LNCAP (cell line): ENCODE results near the gene SPSB3.

Experiments
- TF ChIP-seq, protein P1 (sequence below): fragments of 450-650 bp; IDR thresholded peaks from 2 replicates; pipeline ENCODE4 v1.5.1; 2017; ENCODE audit warnings: mild to moderate bottlenecking

Gene SPSB3

DNA sequence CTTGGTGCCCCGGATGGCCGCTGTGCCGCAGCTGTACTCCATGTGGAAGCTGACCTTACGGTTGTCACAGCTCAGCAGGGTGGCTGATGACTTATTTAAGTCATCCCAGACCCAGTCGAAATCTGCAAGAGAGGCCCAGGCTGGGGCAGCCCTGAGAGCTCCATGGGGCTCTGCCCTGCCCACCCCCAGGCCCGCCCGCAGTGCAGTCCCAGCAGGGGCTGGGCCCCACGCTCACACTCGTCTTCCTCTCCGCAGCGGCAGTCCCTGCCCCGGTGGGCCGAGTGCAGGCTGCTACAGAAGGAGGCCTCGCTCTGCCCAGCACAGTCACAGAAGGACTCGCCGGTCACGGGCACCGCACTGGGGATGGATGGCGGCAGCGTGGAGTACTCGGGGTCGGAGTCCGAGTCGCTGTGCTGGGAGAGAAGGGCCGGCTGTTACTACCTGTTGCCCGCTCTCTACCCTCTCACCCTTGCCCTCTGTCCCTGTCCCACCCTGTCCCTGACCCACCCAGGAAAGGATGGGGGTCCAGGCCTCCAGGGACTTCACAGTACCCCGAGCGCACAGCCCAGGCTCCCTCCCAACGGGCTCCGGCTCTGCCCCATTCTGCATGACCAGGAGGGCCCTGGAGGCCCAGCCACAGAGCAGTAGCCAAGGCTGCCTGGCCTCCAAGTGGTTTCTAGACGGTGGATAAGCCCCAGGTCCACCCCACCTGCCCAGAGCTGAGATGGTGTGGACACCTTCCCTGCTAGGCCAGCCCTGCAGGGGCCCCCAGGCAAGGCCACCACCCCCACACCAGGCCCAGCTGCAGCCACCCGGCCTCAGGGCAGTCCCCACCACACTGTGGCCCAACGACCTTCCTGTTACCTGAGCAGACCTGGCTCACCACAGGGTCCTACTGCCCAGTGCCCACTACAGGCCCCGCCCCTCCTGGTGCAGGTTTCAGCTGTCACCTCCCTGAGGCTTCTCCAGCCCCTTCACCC is 3.9 kb downstream of the SPSB3 start:
- TF ChIP-seq, protein P1, sequence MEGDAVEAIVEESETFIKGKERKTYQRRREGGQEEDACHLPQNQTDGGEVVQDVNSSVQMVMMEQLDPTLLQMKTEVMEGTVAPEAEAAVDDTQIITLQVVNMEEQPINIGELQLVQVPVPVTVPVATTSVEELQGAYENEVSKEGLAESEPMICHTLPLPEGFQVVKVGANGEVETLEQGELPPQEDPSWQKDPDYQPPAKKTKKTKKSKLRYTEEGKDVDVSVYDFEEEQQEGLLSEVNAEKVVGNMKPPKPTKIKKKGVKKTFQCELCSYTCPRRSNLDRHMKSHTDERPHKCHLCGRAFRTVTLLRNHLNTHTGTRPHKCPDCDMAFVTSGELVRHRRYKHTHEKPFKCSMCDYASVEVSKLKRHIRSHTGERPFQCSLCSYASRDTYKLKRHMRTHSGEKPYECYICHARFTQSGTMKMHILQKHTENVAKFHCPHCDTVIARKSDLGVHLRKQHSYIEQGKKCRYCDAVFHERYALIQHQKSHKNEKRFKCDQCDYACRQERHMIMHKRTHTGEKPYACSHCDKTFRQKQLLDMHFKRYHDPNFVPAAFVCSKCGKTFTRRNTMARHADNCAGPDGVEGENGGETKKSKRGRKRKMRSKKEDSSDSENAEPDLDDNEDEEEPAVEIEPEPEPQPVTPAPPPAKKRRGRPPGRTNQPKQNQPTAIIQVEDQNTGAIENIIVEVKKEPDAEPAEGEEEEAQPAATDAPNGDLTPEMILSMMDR: no peak

DNA sequence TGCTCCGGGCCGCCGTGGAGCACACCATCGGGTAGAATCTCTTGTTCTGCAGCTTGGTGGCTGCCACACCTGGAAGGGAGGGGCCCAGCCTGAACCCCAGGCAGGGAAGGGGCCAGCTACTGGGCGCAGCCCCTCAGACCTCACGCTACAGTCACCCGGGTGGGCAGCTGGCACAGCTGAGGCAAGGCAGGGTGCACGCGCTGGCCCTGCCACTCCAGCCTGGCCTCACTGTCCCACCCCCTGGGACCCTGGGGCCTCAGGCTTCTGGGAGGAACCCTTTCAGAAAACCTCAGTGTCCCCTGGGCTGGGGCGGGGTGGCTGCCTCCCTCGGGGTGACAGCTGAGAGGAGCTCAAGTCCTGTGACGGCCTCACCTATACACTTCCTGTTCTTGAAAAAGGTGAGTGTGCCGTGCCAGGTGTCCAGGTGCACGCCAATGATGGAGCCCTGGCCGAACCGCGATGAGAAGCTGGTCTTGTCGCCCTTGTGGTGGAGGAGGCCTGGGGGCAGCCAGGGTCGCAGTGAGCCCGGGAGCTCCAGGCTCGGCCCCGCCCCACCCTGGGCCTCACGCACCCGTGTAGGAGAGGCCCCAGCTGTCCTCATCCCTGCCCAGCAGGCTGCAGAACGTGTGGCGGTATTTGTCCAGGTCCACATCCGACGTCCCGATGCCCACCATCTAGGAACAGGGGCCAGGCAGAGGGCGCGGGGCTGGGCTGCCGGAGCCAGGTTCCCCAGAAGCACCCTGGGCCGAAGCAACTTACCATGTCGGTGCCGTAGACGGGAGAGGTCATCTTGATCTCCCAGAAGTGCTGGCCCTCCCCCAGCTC is 4.8 kb downstream of the SPSB3 start:
- TF ChIP-seq, protein P1: no peak

- TF ChIP-seq, protein P1: no peak
Observed at GRCh38 chr16:1776991-1777374, 5.4 kb downstream of the SPSB3 start.

GRCh38 chr16:1776672-1776955 is 5.8 kb downstream of the SPSB3 start:
- TF ChIP-seq, protein P1: no peak

GRCh38 chr16:1775846-1776671 is 6.3 kb downstream of the SPSB3 start:
- TF ChIP-seq, protein P1: no peak

GRCh38 chr16:1775006-1775845 is 7.1 kb downstream of the SPSB3 start:
- TF ChIP-seq, protein P1: no peak

DNA sequence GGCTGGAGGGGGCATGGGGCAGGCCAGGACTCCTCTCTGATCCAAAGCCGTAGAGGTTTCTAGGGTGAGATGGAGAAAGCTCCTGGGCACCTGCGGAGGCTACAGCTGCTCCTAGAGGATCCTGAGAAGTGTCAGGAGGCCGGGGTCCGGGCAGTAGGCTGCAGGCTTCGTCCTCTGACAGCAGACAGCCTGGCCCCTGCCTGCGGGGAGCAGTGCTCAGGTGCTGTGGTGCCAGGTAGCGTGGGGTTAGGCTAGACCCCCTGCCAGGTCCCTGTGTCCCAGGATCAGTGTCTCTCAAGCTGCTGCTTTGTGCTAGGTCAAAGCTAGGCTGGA is 8.0 kb downstream of the SPSB3 start:
- TF ChIP-seq, protein P1: no peak
